Femur (tissue), 1 donor: Measurements from ENCODE around the gene IL2RA.
A peak's percentile ranks its signal among the peaks of the same experiment; 100 is the strongest.
"Not testable (repeated sequence)": the region's sequence is repeated elsewhere in the genome, so short reads cannot be mapped to it uniquely, and the experiment has no call there.

ENCODE experiments used
- DNase-seq: peaks from one replicate; pipeline ENCODE4 v3.0.0-alpha.2; 2017

IL2RA gene

DNA sequence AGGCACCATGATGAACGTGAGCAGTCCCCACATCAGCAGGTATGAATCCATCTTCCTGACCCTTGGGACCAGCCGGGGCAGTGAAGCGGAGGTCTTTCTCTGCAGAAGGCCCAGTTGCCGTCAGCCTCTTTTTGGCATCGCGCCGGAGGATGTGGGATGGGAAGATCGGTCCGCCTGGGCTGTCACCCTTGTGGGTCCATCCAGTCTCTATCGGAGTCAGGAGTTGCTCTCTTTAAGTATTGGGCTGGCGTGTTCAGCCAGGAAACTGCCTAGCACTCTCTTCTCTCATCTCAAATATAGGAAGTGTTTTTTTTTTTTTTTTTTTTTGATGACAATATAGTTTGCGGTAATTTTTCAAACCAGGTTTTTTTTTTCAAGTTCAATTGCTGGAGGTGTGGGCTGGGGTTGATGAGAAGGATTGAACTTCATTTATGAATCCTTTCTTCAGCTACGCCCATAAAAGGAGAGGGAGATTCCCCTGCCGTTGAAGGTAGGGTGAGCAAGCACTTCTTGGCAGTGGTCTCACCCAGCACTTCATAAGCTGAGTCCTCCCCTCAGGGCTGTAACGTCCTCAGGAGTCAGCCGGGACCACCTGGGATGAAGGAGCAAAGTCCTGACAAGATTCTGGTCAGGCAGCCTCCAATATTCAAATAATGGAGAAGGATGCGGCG lies at the start of gene IL2RA:
Gene IL2RA (minus strand): TSS at position 267 of the 671 bp plus-strand sequence. CDS start 216 bp downstream, at position 51.
- DNase-seq: no peak

- no peak for DNase-seq
These were observed 48.0 kb upstream of the IL2RA start for GRCh38 chr10:6110136-6110535.

DNA sequence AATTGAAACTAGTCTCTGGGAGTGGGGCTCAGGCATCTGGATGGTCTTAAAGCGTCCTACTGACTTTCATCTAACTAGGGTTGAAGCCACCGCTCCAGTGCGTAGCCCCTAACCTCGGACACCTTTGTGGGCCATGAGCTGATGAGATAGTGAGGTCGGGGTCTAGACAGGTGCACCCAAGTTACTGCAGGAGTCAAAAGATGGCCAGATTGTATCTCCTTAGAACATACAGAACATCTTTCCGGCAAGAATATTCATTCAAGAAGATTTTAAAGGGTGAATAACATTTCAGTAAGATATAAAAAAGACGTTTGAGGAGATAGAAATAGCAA lies 47.2 kb upstream of the IL2RA start:
- no peak for DNase-seq

GRCh38 chr10:6108631-6109443 lies 46.7 kb upstream of the IL2RA start:
- no peak for DNase-seq

DNA sequence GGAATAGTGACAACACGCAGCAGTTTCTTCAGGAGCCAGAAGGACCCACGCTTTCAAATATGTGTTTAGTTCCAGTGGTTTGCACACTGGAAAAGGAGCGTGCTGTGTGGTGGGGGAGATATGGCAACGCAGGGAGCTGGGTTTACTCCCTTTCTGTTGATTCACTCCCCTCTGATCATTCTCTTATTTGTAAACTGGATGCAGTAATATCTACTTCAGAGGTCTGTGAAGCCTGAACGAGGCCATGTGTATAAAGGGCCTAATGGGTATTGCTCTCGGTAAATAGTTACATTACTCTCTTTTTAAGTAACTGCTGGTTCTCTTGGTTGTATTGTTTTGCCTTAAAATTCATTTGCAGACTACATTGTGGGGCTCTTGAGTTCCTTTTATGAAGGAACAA lies 45.9 kb upstream of the IL2RA start:
- no peak for DNase-seq

GRCh38 chr10:6107616-6108015 lies 45.4 kb upstream of the IL2RA start:
- DNase-seq: not testable (repeated sequence)

- no peak for DNase-seq
These were observed 41.4 kb upstream of the IL2RA start for GRCh38 chr10:6103591-6103990.

DNA sequence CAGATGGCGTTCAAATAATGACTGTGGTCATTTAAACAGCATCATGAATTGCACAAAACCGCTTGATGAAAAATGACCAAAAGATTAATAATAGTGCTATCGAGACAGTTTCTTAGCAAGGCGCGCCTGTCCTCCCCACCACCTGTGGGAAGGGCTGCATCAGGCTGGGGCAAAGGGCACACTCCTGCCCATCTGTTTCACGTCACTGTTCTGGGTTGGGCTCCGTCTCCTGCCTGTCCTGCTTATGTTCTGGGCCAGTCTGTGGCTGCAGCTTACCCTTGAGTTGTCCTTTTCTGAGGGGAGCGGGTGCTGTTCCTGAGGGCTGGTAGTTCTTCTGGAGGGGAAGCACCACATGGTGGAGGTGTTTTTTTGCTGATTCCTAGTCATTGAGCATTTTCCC lies 40.0 kb upstream of the IL2RA start:
- DNase-seq: no peak

- no peak for DNase-seq
These were observed 39.0 kb upstream of the IL2RA start for GRCh38 chr10:6101181-6101580.

GRCh38 chr10:6100370-6100769 lies 38.2 kb upstream of the IL2RA start:
- DNase-seq: no peak

DNA sequence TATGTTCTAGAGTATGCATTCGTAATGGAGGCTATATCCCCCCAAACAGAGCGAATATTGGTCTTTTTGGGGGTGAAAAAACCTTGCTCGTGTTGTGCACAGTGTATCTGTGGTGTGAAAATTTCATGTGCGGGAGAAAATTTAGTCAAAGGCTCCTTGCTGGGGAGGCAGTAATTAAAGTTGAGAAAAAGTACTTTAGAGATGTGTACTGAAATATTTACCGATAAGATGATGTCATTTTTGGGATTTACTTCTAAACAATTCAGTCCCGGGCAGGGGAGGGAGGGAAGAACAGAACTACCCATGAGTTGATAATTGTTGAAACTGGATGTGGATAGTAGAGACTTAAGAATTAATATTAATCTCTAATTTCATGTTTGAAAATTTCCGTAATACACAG lies 36.0 kb upstream of the IL2RA start:
- no peak for DNase-seq

- no peak for DNase-seq
These were observed 34.9 kb upstream of the IL2RA start for GRCh38 chr10:6097063-6097462.

DNA sequence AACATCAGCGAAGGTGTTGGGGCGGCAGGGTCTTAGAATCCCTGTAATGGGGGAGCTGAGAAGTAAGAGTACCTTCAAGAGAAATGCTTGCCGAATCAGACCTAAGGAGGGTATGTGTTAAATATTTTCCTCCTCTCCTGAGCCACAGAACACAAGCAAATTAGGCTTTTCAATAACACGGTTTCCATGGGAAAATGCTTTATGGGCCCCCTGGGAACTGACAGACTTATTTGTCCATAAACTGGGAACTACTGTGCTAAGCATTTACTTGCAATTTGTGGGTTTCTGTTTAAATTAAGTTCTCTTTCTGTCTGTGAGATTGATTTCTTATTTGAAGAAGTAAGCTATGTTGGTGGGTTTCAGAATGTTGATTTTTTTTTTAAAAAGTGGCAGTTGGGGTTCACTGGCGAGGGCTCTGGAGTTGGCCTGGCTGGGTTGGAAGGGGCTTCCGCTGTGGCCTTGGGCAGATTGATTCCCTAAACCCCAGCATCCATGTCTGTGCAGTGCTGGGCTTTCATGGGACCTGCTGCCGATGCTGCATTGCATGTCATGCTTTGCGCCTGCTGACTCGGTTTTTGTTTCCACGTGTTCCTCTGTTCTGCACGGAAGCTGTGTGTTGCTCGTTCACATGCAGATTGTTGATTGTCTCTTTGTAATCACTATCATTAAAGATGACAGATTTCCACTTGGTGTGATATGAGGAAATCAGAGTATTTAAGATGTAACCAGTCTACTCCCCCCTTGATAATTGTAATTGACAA lies 33.8 kb upstream of the IL2RA start:
- DNase-seq: no peak

DNA sequence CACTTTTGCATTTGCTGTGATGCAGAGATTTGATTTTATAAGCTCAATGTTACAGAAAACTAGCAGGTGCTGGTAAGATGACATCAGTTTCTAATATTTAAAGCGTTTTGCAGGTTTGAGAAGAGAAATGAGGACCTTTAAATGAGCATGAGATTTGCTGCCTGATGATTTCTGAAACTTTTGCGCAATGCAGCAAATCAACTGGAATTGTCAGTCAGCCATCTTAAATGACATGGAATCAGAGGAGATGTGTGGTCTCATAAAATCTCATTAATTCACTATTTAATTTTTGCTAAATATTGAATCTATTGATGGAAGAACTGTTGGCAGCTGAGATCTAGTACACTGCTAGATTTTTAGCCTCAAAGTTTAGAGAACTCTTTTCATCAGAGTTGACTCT lies 30.6 kb upstream of the IL2RA start:
- DNase-seq: no peak

GRCh38 chr10:6091630-6092029 lies 29.5 kb upstream of the IL2RA start:
- DNase-seq: no peak

DNA sequence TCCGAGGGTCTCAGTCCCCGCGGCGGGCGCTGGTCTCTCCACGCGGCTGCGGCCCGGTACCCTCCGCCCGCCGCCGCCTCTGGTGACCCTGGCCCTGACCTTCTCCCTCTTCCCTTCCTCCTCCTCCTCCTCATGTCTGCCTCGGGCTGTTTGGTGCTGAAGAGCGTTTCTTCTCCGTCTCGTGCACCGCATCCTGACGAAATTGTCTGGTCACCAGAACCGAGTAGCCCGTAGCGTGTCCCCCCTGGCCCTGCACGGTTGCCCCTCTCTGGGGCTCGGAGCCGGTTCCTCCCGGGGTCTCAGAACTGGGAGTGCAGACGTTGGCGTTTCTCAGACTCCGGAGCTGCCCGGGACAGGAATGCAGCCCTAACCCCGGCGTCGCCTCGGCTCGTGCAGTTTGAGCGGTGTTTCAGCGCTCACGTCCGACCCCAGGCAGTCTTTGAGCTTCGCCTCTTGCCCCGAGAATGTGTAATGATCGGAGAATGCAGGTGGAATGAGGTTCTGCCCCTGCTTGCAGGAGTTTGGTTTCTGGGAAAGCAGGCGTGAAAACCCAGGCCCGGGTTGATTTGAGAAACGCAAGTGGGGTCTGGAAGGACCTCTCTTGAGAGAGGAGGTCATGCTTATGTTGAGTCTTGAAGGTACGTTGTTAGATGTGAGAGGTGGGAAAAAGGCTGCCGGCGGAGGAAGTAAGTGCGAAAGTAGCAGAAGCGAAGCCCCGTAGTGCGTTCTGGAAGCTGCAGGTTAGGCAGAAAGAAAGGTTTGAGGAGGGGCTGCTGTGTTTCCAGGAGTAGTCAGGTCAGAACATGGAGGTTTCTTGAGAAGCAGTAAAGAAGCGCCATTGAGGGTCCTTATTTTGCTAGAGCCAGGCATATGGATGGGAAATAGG lies 27.4 kb upstream of the IL2RA start:
- DNase-seq: peak; percentile 34

DNA sequence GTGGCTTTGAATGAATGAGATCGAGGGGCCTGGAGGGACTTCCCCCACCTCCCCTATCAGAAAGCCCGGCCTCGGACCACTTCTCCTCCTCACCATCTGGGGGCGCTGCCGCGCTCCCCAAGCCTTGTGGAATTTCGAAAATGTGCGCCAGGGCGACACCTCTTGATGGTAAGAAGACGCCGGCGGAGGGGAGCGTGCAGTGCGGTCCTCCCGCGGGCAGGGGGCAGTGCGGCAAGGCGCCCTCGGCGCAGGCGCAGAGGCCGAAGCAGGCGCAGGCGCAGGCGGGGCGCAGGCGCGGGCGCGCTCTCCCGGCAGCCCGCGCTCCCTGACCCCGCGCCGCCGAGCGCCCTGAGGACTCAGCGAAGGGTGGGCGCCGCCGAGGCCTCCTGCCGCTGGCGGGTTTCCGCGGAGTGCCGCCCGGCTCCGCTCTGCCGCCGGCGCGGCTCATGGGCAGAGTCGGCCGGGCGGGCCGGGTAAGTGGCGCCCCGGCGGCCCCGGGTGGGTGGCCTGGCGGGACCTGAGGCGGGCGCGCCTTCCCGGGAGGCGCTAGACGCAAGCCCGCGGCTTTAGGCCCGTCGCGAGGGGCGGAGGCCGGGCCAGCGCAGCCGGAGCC lies 26.7 kb upstream of the IL2RA start, which contains the start of gene RBM17:
Gene RBM17 (plus strand): TSS at position 314 of the 613 bp plus-strand sequence. CDS start 8,032 bp downstream, outside the sequence.
- DNase-seq: peak; percentile 98

DNA sequence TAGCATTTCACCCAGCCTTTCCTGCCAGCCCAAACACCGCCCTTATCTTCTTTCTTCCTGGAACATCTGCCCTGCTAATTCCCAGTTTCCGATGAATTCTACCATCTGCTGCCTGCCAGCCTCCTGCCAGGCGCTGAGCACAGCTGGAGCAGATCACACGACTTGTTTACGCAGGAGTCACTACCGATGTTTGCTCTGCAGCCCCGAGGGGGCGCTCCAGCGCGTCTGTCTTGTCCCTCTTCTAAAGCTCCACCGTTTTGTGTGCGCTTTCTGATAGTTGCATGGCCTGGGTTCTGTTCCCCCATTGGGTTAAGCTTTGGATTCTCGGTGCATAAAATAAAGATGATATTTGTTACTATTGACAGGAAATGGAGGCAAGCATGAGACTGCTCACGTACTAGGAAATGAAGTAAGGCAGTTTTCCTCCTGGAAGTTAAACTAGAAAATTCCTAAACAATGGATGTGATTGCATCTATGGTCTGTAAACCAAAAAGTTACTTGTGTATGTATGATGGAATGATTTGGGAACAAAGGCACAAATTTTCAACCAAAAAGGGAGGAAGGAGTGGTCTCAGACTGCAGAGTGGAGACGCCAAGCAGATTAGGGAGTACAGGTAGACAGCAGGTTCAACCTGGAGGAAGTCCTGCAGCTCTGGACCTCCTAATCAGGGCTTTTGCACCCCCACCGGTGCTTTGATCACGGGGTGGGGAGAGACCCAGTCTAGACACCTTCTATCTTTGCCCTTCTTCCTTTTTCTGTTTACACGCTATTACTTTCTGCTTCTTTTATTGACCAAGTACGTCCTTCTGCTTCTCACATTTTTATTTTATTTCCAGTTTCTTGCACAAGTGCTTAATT lies 24.4 kb upstream of the IL2RA start:
- DNase-seq: peak; percentile 89

GRCh38 chr10:6083523-6084475 lies 21.6 kb upstream of the IL2RA start:
- DNase-seq: no peak
